ENCODE data around the gene ZSCAN18. TPM values are rescaled to one million over a fixed set of nuclear protein-coding genes. Genes with fewer than 3 reads are reported as not detected.
A peak's percentile ranks its signal among the peaks of the same experiment; 100 is the strongest.

The ZSCAN18 gene
- polyA plus RNA-seq, 4 donors, result 76.2 to 122 (median 83.3) TPM

- DNase-seq (ENCODE audit: low read depth in 4 of 4, low spot score in 3 of 4), result no peak
Measured at GRCh38 chr19:58088521-58089052, 9.4 kb downstream of the ZSCAN18 start.

- no peak for DNase-seq (ENCODE audit: low read depth in 4 of 4, low spot score in 3 of 4)
Measured at GRCh38 chr19:58086825-58087710, 11.0 kb downstream of the ZSCAN18 start.

GRCh38 chr19:58085348-58085875 lies 12.6 kb downstream of the ZSCAN18 start:
- DNase-seq (ENCODE audit: low read depth in 4 of 4, low spot score in 3 of 4), result no peak

- no peak for DNase-seq (ENCODE audit: low read depth in 4 of 4, low spot score in 3 of 4)
Measured at GRCh38 chr19:58084596-58085347, 13.3 kb downstream of the ZSCAN18 start.

DNA sequence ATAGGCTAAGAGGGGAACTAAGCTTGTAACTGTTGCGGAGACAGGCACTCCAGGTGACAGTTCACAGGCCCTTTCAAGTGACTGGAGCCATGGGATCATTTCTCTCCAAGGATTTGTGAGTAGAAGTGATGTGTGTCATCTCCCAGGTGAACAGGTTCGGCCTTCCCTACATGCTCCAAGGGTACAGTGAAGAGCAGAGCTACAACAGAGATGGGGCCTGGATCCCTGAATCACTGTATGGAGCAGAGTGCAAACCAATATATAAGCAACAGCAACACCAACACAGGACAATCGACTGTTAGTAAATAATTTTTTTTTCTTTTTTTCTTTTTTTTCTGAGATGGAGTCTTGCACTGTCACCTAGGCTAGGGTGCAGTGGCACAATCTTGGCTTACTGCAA lies 15.0 kb downstream of the ZSCAN18 start:
- no peak for DNase-seq (ENCODE audit: low read depth in 4 of 4, low spot score in 3 of 4)

GRCh38 chr19:58079792-58080191 lies 18.2 kb downstream of the ZSCAN18 start:
- DNase-seq (ENCODE audit: low read depth in 4 of 4, low spot score in 3 of 4), result no peak

DNA sequence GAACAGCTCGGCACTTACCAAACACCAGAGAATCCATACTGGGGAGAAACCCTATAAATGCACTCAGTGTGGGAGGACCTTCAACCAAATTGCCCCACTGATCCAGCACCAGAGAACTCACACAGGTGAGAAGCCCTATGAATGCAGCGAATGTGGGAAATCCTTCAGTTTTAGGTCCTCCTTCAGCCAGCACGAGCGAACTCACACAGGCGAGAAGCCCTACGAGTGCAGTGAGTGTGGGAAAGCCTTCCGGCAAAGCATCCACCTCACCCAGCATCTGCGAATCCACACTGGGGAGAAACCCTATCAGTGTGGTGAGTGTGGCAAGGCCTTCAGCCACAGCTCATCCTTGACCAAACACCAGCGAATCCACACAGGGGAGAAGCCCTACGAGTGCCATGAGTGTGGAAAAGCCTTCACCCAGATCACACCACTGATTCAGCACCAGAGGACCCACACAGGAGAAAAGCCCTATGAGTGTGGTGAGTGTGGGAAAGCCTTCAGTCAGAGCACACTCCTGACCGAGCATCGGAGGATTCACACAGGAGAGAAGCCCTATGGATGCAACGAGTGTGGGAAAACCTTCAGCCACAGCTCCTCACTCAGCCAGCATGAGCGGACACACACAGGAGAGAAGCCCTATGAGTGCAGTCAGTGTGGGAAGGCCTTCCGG lies 30.7 kb downstream of the ZSCAN18 start:
- no peak for DNase-seq (ENCODE audit: low read depth in 4 of 4, low spot score in 3 of 4)

DNA sequence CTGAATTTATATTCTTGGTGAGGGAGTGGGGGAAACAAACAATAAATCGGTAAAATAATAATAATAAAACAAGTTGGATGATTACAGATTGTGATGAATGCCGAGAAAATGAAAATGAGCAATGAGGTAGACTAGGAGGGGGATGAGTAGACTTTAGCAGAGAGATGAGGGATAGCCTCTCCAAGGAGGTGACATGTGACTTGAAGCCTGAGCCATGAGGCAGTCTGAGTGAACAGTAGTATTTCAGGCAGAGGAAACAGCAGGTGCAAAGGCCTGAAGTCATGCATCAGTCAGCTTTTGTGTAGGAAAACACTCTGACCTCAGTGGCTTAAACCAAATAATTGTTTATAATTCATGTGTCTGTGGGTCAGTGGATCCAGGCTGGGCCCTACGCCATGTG lies 34.3 kb downstream of the ZSCAN18 start:
- DNase-seq (ENCODE audit: low read depth in 4 of 4, low spot score in 3 of 4), result no peak

DNA sequence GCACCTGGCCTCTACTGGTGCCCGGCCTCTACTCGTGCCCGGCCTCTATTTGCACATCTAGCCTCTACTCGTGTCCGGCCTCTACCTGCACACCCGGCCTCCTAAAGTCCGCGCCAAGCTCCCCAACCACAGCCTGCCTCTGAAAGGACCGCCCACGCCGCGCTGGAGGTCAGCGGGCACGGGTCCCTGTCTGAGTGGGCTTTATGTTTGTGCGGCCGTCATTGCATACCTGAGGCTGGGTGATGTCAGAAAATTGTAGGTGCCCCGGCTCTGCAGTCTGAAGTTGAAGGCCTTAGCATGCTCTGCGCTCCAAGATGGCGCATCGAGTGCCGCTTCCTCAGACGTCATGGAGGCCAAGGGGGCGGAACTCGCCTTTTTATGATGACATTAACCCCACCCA lies 37.8 kb downstream of the ZSCAN18 start:
- DNase-seq (ENCODE audit: low read depth in 4 of 4, low spot score in 3 of 4), result no peak

DNA sequence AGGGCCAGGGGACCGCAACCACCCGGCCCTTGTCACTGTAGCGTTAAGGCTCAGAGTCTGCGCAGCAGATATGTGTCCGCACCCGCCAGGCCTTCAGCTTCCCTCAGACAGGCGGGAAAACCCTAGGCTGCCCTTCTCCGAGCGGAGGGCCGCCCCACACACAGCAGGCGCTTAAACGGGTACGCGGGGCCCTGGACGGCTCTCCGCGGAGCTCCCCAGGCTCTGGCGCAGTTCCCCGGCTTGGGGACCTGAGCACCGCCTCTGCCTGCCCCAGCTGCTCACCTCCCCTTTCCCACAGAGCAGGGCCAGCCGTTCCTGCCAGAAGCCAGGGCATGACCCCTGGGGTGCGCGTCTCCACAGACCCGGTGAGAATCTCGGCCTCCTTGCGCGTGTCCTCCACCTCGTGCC lies 38.4 kb downstream of the ZSCAN18 start:
- no peak for DNase-seq (ENCODE audit: low read depth in 4 of 4, low spot score in 3 of 4)

DNA sequence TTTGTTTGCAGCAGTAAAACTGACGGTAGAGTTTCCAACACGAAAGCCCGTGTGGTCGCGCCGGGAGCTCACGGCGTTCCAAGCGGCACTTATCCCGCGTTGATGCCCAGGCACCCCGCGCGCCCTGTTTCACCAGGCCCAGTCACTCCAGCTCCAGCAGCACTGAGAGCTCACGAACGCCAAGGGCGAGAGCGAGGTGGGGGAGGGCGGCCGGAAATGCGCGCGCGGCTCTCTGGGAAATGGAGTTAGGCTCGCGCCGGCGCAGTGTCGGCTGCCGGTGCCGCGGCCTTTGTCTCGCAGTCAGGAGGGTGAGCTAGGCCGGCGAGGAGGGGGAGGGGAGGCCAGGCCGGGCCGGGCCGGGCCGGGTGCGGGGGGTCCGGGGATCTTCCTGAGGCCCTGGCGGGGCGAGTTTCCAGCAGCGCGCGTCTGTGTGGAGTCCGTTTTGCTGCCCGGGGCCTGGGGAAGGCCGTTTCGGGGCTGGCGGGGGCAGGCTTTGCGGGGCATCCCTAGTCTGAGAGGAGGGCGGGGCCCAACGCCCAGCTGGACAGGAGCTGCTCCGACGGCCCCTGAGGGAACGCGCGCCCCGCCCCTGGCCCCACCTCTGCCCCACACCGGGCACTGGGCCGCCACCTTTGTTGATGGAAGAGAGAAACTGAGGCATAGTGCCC lies 38.9 kb downstream of the ZSCAN18 start, which contains the start of gene ZNF135:
Gene ZNF135, plus strand, starts transcription at position 280 of the 668 bp plus-strand sequence. CDS start 721 bp downstream, outside the sequence.
- DNase-seq (ENCODE audit: low read depth in 4 of 4, low spot score in 3 of 4), result peak; percentile 71 to 86 (median 80)

DNA sequence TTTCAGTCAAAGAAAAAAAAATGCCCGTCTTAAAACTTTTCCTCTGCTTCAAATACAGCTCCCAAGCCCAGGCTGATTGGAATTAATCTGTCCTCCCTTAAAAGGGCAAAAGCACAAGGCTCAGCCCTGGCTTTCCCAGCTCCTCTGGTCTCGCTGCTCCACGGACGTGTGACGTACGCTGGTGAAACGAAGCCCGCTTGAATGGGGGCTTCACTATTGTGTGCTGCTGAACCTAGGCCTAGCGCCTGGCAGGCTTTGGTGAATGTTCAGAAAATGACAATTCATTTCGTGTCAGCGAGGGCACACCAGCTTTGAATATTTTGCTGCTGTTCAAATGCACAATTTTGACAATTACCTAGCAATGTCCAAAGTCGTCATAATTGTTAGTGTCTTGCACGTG lies 39.6 kb downstream of the ZSCAN18 start:
- DNase-seq (ENCODE audit: low read depth in 4 of 4, low spot score in 3 of 4), result no peak

DNA sequence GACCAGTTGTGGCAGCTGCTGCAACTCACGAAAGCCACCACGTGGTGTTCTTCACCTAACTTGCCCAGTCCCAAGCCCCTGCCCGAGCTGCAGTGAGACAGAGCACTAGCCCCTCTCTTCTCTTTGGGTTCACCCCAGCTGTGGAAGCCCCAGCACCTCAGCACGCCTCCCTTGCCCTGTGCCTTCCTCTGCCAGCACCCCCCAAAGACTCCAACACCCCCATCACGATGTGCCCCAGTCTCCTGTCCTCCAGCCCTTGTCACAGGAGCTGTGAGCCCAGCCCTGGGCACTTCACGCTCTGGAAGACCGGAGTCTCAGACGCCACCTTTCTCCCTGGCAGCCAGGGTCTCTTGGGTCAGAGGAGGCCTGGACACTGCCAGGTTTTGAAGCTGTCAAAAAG lies 41.2 kb downstream of the ZSCAN18 start:
- DNase-seq (ENCODE audit: low read depth in 4 of 4, low spot score in 3 of 4), result no peak

GRCh38 chr19:58056261-58056660 lies 41.8 kb downstream of the ZSCAN18 start:
- DNase-seq (ENCODE audit: low read depth in 4 of 4, low spot score in 3 of 4), result no peak

GRCh38 chr19:58054901-58055874 lies 42.8 kb downstream of the ZSCAN18 start:
- DNase-seq (ENCODE audit: low read depth in 4 of 4, low spot score in 3 of 4), result no peak

- DNase-seq (ENCODE audit: low read depth in 4 of 4, low spot score in 3 of 4), result no peak
Measured at GRCh38 chr19:58053480-58054156, 44.4 kb downstream of the ZSCAN18 start.

GRCh38 chr19:58052256-58052655 lies 45.8 kb downstream of the ZSCAN18 start:
- DNase-seq (ENCODE audit: low read depth in 4 of 4, low spot score in 3 of 4), result no peak

GRCh38 chr19:58047672-58048071 lies 50.4 kb downstream of the ZSCAN18 start:
- no peak for DNase-seq (ENCODE audit: low read depth in 4 of 4, low spot score in 3 of 4)
